Measurements from ENCODE around the gene SYT9.
A peak's percentile ranks its signal among the peaks of the same experiment; 100 is the strongest.

SYT9 gene

GRCh38 chr11:7348432-7349304 is 97.0 kb downstream of the SYT9 start:
- H3K36me3 ChIP-seq (ENCODE audit: control insufficient read depth, low read depth, low read length), result no peaks in the 10 kb centered on the region
- H3K27ac ChIP-seq (ENCODE audit: low read length), result no peak overlapping the region
- peaks cover 6% of the 10 kb centered on the region for H3K4me1 ChIP-seq (ENCODE audit: control insufficient read depth, low read depth, low read length)
- H3K4me3 ChIP-seq (ENCODE audit: low read length), result no peak overlapping the region
- no peaks in the 10 kb centered on the region for H3K27me3 ChIP-seq (ENCODE audit: control insufficient read depth, insufficient read depth, low read length)
- H3K9ac ChIP-seq (ENCODE audit: low read length), result peak overlapping the region; percentile 5
- no peaks in the 10 kb centered on the region for H3K9me3 ChIP-seq (ENCODE audit: control insufficient read depth, low read depth, low read length)

GRCh38 chr11:7351228-7351627 is 99.5 kb downstream of the SYT9 start:
- Histone ChIP-seq H3K9me3 (ENCODE audit: control insufficient read depth, low read depth, low read length) (no peaks in the 10 kb centered on the region), H3K36me3 (ENCODE audit: control insufficient read depth, low read depth, low read length) (no peaks in the 10 kb centered on the region), H3K27me3 (ENCODE audit: control insufficient read depth, insufficient read depth, low read length) (no peaks in the 10 kb centered on the region), H3K4me3 (ENCODE audit: low read length) (no peak overlapping the region), H3K4me1 (ENCODE audit: control insufficient read depth, low read depth, low read length) (peaks cover 6% of the 10 kb centered on the region), H3K9ac (ENCODE audit: low read length) (no peak overlapping the region), H3K27ac (ENCODE audit: low read length) (no peak overlapping the region)

GRCh38 chr11:7353100-7353499 is 101.4 kb downstream of the SYT9 start:
- no peaks in the 10 kb centered on the region for H3K9me3 ChIP-seq (ENCODE audit: control insufficient read depth, low read depth, low read length)

GRCh38 chr11:7364660-7365059 is 113.0 kb downstream of the SYT9 start:
- Histone ChIP-seq H3K36me3 (ENCODE audit: control insufficient read depth, low read depth, low read length) (no peaks in the 10 kb centered on the region), H3K9ac (ENCODE audit: low read length) (no peak overlapping the region), H3K9me3 (ENCODE audit: control insufficient read depth, low read depth, low read length) (no peaks in the 10 kb centered on the region), H3K27ac (ENCODE audit: low read length) (no peak overlapping the region), H3K4me3 (ENCODE audit: low read length) (no peak overlapping the region), H3K27me3 (ENCODE audit: control insufficient read depth, insufficient read depth, low read length) (no peaks in the 10 kb centered on the region), H3K4me1 (ENCODE audit: control insufficient read depth, low read depth, low read length) (no peaks in the 10 kb centered on the region)

More at GRCh38 chr11:7353100-7353499, 101.4 kb downstream of the SYT9 start:
- no peaks in the 10 kb centered on the region for H3K36me3 ChIP-seq (ENCODE audit: control insufficient read depth, low read depth, low read length)
- no peak overlapping the region for H3K4me3 ChIP-seq (ENCODE audit: low read length)
- H3K27me3 ChIP-seq (ENCODE audit: control insufficient read depth, insufficient read depth, low read length), result no peaks in the 10 kb centered on the region
- no peak overlapping the region for H3K27ac ChIP-seq (ENCODE audit: low read length)
- no peak overlapping the region for H3K9ac ChIP-seq (ENCODE audit: low read length)
- H3K4me1 ChIP-seq (ENCODE audit: control insufficient read depth, low read depth, low read length), result peaks cover 6% of the 10 kb centered on the region

- Histone ChIP-seq H3K36me3 (ENCODE audit: control insufficient read depth, low read depth, low read length) (no peaks in the 10 kb centered on the region), H3K27ac (ENCODE audit: low read length) (no peak overlapping the region), H3K27me3 (ENCODE audit: control insufficient read depth, insufficient read depth, low read length) (no peaks in the 10 kb centered on the region), H3K4me3 (ENCODE audit: low read length) (no peak overlapping the region), H3K4me1 (ENCODE audit: control insufficient read depth, low read depth, low read length) (no peaks in the 10 kb centered on the region), H3K9ac (ENCODE audit: low read length) (no peak overlapping the region), H3K9me3 (ENCODE audit: control insufficient read depth, low read depth, low read length) (peaks cover 8% of the 10 kb centered on the region)
Measured at GRCh38 chr11:7367803-7368202, 116.1 kb downstream of the SYT9 start.

- peaks cover 8% of the 10 kb centered on the region for H3K9me3 ChIP-seq (ENCODE audit: control insufficient read depth, low read depth, low read length)
- no peaks in the 10 kb centered on the region for H3K36me3 ChIP-seq (ENCODE audit: control insufficient read depth, low read depth, low read length)
- no peak overlapping the region for H3K9ac ChIP-seq (ENCODE audit: low read length)
- no peaks in the 10 kb centered on the region for H3K27me3 ChIP-seq (ENCODE audit: control insufficient read depth, insufficient read depth, low read length)
- H3K27ac ChIP-seq (ENCODE audit: low read length), result no peak overlapping the region
- H3K4me1 ChIP-seq (ENCODE audit: control insufficient read depth, low read depth, low read length), result no peaks in the 10 kb centered on the region
- no peak overlapping the region for H3K4me3 ChIP-seq (ENCODE audit: low read length)
Measured at GRCh38 chr11:7376386-7376785, 124.7 kb downstream of the SYT9 start.

GRCh38 chr11:7381937-7382336 is 130.2 kb downstream of the SYT9 start:
- Histone ChIP-seq H3K9me3 (ENCODE audit: control insufficient read depth, low read depth, low read length) (no peaks in the 10 kb centered on the region), H3K27ac (ENCODE audit: low read length) (no peak overlapping the region), H3K9ac (ENCODE audit: low read length) (no peak overlapping the region), H3K36me3 (ENCODE audit: control insufficient read depth, low read depth, low read length) (no peaks in the 10 kb centered on the region), H3K4me1 (ENCODE audit: control insufficient read depth, low read depth, low read length) (no peaks in the 10 kb centered on the region), H3K4me3 (ENCODE audit: low read length) (no peak overlapping the region), H3K27me3 (ENCODE audit: control insufficient read depth, insufficient read depth, low read length) (no peaks in the 10 kb centered on the region)

- Histone ChIP-seq H3K27ac (ENCODE audit: low read length) (no peak overlapping the region), H3K9me3 (ENCODE audit: control insufficient read depth, low read depth, low read length) (no peaks in the 10 kb centered on the region), H3K4me1 (ENCODE audit: control insufficient read depth, low read depth, low read length) (no peaks in the 10 kb centered on the region), H3K36me3 (ENCODE audit: control insufficient read depth, low read depth, low read length) (no peaks in the 10 kb centered on the region), H3K9ac (ENCODE audit: low read length) (no peak overlapping the region), H3K4me3 (ENCODE audit: low read length) (no peak overlapping the region), H3K27me3 (ENCODE audit: control insufficient read depth, insufficient read depth, low read length) (no peaks in the 10 kb centered on the region)
Measured at GRCh38 chr11:7383406-7383805, 131.7 kb downstream of the SYT9 start.

- Histone ChIP-seq H3K36me3 (ENCODE audit: control insufficient read depth, low read depth, low read length) (no peaks in the 10 kb centered on the region), H3K4me1 (ENCODE audit: control insufficient read depth, low read depth, low read length) (no peaks in the 10 kb centered on the region), H3K27ac (ENCODE audit: low read length) (no peak overlapping the region), H3K27me3 (ENCODE audit: control insufficient read depth, insufficient read depth, low read length) (no peaks in the 10 kb centered on the region), H3K9ac (ENCODE audit: low read length) (no peak overlapping the region), H3K4me3 (ENCODE audit: low read length) (no peak overlapping the region), H3K9me3 (ENCODE audit: control insufficient read depth, low read depth, low read length) (no peaks in the 10 kb centered on the region)
Measured at GRCh38 chr11:7384691-7385090, 133.0 kb downstream of the SYT9 start.

GRCh38 chr11:7385532-7385931 is 133.8 kb downstream of the SYT9 start:
- H3K4me3 ChIP-seq (ENCODE audit: low read length), result no peak overlapping the region
- H3K9me3 ChIP-seq (ENCODE audit: control insufficient read depth, low read depth, low read length), result no peaks in the 10 kb centered on the region
- H3K36me3 ChIP-seq (ENCODE audit: control insufficient read depth, low read depth, low read length), result no peaks in the 10 kb centered on the region
- no peak overlapping the region for H3K9ac ChIP-seq (ENCODE audit: low read length)
- H3K27ac ChIP-seq (ENCODE audit: low read length), result no peak overlapping the region
- no peaks in the 10 kb centered on the region for H3K27me3 ChIP-seq (ENCODE audit: control insufficient read depth, insufficient read depth, low read length)
- H3K4me1 ChIP-seq (ENCODE audit: control insufficient read depth, low read depth, low read length), result no peaks in the 10 kb centered on the region

- Histone ChIP-seq H3K27ac (ENCODE audit: low read length) (no peak overlapping the region), H3K4me3 (ENCODE audit: low read length) (no peak overlapping the region), H3K27me3 (ENCODE audit: control insufficient read depth, insufficient read depth, low read length) (no peaks in the 10 kb centered on the region), H3K9me3 (ENCODE audit: control insufficient read depth, low read depth, low read length) (no peaks in the 10 kb centered on the region), H3K36me3 (ENCODE audit: control insufficient read depth, low read depth, low read length) (no peaks in the 10 kb centered on the region), H3K9ac (ENCODE audit: low read length) (no peak overlapping the region), H3K4me1 (ENCODE audit: control insufficient read depth, low read depth, low read length) (peaks cover 16% of the 10 kb centered on the region)
Measured at GRCh38 chr11:7413961-7414915, 162.5 kb downstream of the SYT9 start.

Measured in iPS-18a (cell line).